A673 (cell line): Measurements from ENCODE around the gene PDE6A. TPM values are rescaled to one million over a fixed set of nuclear protein-coding genes. Genes with fewer than 3 reads are reported as not detected.

Experiments used
- BruUV-seq: library from RNA; stranded (reverse); fragments of 400-500 nt; replicated peaks from 2 replicates; lab custom pipeline; 2021; lab: Mats Ljungman, UMichigan
- CTCF ChIA-PET: fragments of 300-600 bp; sonication (Branson Sonifier 250); formaldehyde crosslinking; loops from one replicate; lab custom pipeline; 2022; ENCODE audit warnings: antibody characterized with exemption; lab: Charles Lee
- POLR2A ChIA-PET: fragments of 300-600 bp; sonication (Branson Sonifier 250); formaldehyde crosslinking; loops from one replicate; lab custom pipeline; 2022; ENCODE audit warnings: antibody characterized with exemption; ENCODE audit not compliant: low non-redundant PET; lab: Charles Lee
- DNase-seq: peaks from one replicate; pipeline ENCODE4 v3.0.0-alpha.2; 2015; ENCODE audit warnings: low spot score
- H3K27ac ChIP-seq: fragments of 200-600 bp; sonication (generic); 2 replicates; pipeline ENCODE4 v1.5.1; 2016; ENCODE audit warnings: mixed run types, low read depth, mild to moderate bottlenecking, mixed read lengths, antibody characterized with exemption, low read length; ENCODE audit not compliant: poor library complexity, severe bottlenecking
- H3K27me3 ChIP-seq: fragments of 200-600 bp; sonication (generic); replicated peaks from 2 replicates; pipeline ENCODE4 v1.6.1; 2017; ENCODE audit warnings: mixed run types, low read depth, mild to moderate bottlenecking, mixed read lengths, antibody characterized with exemption, low read length; ENCODE audit not compliant: insufficient read depth, poor library complexity
- H3K36me3 ChIP-seq: fragments of 200-600 bp; sonication (generic); 2 replicates; pipeline ENCODE4 v1.6.1; 2016; ENCODE audit warnings: mixed run types, mild to moderate bottlenecking, mixed read lengths, antibody characterized with exemption, low read length; ENCODE audit not compliant: insufficient read depth, poor library complexity, severe bottlenecking
- H3K4me1 ChIP-seq: fragments of 200-600 bp; sonication (generic); 2 replicates; pipeline ENCODE4 v1.6.1; 2017; ENCODE audit warnings: mixed run types, mild to moderate bottlenecking, mixed read lengths, antibody characterized with exemption, low read length; ENCODE audit not compliant: insufficient read depth, poor library complexity, severe bottlenecking
- H3K4me3 ChIP-seq: fragments of 200-600 bp; sonication (generic); 2 replicates; pipeline ENCODE4 v1.5.1; 2016; ENCODE audit warnings: low read depth, mixed run types, mild to moderate bottlenecking, mixed read lengths, low read length; ENCODE audit not compliant: poor library complexity, severe bottlenecking
- H3K9me3 ChIP-seq: fragments of 200-600 bp; sonication (generic); 2 replicates; pipeline ENCODE4 v1.6.1; 2016; ENCODE audit warnings: mixed run types, low read depth, mild to moderate bottlenecking, mixed read lengths, antibody characterized with exemption, low read length; ENCODE audit not compliant: poor library complexity, severe bottlenecking
- EZH2 ChIP-seq: fragments of 200-600 bp; sonication (generic); IDR thresholded peaks from 2 replicates; pipeline ENCODE4 v1.6.1; 2017; ENCODE audit warnings: borderline replicate concordance, low read depth, mild to moderate bottlenecking, mixed read lengths, antibody characterized with exemption, low read length; ENCODE audit not compliant: poor library complexity, severe bottlenecking
- intact Hi-C: fragments of 100-400 bp; cut with micrococcal nuclease; formaldehyde crosslinking; loops from one replicate; pipeline ENCODE4 v1.10.0; 2022; ENCODE audit not compliant: unreplicated experiment
- total RNA-seq: library from RNA; stranded (reverse); gene quantifications from 2 replicates; pipeline ENCODE4 v1.2.3, GENCODE V29; 2021
- TF ChIP-seq, protein P1 (sequence below): fragments of 300-800, 200-600 bp; sonication (generic); conservative IDR thresholded peaks from 2 replicates; pipeline ENCODE4 v1.5.1; 2017; ENCODE audit warnings: low read depth, mild to moderate bottlenecking, antibody characterized with exemption, low read length, moderate library complexity, mixed read lengths

PDE6A gene
- total RNA-seq, 1 experiment from 2014 or later, result 0.49 TPM

DNA sequence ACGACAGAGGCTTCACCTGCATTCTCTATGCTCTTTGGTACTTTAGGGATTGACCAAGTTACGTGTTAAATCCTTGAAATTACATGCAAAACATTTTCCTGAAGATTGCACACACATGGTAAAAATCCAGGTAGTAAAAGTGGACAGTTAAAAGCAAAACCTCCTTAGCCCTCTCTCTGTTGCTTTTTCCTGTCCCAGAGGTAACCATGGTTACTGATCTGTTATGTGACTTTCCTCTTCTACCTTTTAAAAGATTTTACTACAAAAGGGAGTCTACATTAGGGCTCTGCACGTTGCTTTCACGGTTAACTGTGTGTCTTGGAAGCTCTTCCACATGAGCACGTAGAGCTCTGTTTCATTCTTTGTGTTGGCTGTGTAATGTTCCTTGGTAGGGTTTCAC is 117.5 kb downstream of the PDE6A start:
- Histone ChIP-seq H3K36me3 (no peaks in the 10 kb centered on the region), H3K4me1 (peaks cover 4% of the 10 kb centered on the region), H3K27me3 (no peaks in the 10 kb centered on the region), H3K9me3 (no peaks in the 10 kb centered on the region), H3K4me3 (no peak overlapping the region), H3K27ac (no peak overlapping the region)
- no peak for DNase-seq
- BruUV-seq, result no TSS peak
- TF ChIP-seq, protein P1, sequence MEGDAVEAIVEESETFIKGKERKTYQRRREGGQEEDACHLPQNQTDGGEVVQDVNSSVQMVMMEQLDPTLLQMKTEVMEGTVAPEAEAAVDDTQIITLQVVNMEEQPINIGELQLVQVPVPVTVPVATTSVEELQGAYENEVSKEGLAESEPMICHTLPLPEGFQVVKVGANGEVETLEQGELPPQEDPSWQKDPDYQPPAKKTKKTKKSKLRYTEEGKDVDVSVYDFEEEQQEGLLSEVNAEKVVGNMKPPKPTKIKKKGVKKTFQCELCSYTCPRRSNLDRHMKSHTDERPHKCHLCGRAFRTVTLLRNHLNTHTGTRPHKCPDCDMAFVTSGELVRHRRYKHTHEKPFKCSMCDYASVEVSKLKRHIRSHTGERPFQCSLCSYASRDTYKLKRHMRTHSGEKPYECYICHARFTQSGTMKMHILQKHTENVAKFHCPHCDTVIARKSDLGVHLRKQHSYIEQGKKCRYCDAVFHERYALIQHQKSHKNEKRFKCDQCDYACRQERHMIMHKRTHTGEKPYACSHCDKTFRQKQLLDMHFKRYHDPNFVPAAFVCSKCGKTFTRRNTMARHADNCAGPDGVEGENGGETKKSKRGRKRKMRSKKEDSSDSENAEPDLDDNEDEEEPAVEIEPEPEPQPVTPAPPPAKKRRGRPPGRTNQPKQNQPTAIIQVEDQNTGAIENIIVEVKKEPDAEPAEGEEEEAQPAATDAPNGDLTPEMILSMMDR, result no peak
- TF ChIP-seq EZH2, result no peak
- intact Hi-C loops, result no loop called here
- POLR2A ChIA-PET, result no interaction called here
- CTCF ChIA-PET, result interaction anchor here (0.6 to 3.1 kb wide), 4 partner anchors 131 to 208 kb away, joined by 4 to 18 read pairs (median 11); no protein-coding TSS in a partner anchor

DNA sequence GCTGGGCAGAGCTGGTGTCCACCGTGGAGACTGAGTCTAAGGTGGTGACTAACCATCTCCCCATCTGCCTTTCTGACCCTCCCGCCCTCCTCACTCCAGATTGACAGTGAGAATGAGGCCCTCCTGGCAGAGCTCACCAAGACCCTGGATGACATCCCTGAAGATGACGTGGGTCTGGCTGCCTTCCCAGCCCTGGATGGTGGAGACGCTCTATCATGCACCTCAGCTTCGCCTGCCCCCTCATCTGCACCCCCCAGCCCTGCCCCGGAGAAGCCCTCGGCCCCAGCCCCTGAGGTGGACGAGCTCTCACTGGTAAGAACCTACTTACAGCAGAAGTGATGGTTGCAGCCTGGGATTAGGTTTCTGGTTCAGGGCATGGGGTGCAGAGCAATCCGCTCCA is 118.0 kb downstream of the PDE6A start:
- DNase-seq, result no peak
- Histone ChIP-seq H3K36me3 (no peaks in the 10 kb centered on the region), H3K4me3 (no peak overlapping the region), H3K27me3 (no peaks in the 10 kb centered on the region), H3K27ac (no peak overlapping the region), H3K9me3 (no peaks in the 10 kb centered on the region), H3K4me1 (peaks cover 5% of the 10 kb centered on the region)
- intact Hi-C loops, result no loop called here
- POLR2A ChIA-PET, result no interaction called here
- BruUV-seq, result no TSS peak
- TF ChIP-seq EZH2, result no peak
- TF ChIP-seq, protein P1, result no peak
- CTCF ChIA-PET, result interaction anchor here (0.5 to 0.6 kb wide), 2 partner anchors 159 to 182 kb away, joined by 3 to 5 read pairs; no protein-coding TSS in a partner anchor

DNA sequence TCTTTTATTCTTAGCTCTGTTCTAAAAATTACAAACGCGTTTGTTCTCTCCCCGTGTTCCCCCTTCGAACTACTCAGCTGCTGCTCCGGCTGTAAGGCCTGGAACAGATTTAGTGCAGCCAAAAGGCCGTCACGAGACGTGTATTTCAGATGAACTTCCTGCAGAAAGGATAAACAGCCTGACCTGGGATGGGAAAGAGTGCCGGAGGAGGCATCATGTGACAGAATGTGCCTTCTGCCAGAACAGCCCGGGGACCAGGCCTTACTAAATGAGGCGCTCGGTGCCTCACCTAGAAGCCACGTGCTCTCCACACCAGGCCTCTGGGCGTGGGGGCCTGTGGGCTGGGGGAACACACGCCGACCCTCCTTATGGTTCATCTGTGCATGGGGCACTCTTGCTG is 119.7 kb downstream of the PDE6A start:
- no peaks in the 10 kb centered on the region for H3K36me3 ChIP-seq
- no peak overlapping the region for H3K4me3 ChIP-seq
- DNase-seq, result no peak
- intact Hi-C loops, result no loop called here
- H3K9me3 ChIP-seq, result no peaks in the 10 kb centered on the region
- H3K4me1 ChIP-seq, result peaks cover 13% of the 10 kb centered on the region
- ChIA-PET CTCF (no interaction called here), POLR2A (no interaction called here)
- BruUV-seq, result no TSS peak
- TF ChIP-seq, protein P1, result no peak
- TF ChIP-seq EZH2, result no peak
- H3K27ac ChIP-seq, result no peak overlapping the region
- no peaks in the 10 kb centered on the region for H3K27me3 ChIP-seq
